ENCODE data around the gene PPM1G. TPM values are rescaled to one million over a fixed set of nuclear protein-coding genes. Genes with fewer than 3 reads are reported as not detected.

The PPM1G gene, protein sequence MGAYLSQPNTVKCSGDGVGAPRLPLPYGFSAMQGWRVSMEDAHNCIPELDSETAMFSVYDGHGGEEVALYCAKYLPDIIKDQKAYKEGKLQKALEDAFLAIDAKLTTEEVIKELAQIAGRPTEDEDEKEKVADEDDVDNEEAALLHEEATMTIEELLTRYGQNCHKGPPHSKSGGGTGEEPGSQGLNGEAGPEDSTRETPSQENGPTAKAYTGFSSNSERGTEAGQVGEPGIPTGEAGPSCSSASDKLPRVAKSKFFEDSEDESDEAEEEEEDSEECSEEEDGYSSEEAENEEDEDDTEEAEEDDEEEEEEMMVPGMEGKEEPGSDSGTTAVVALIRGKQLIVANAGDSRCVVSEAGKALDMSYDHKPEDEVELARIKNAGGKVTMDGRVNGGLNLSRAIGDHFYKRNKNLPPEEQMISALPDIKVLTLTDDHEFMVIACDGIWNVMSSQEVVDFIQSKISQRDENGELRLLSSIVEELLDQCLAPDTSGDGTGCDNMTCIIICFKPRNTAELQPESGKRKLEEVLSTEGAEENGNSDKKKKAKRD
- total RNA-seq: 10 to 100 TPM; 20.9 to 38.4 (median 24.2) TPM
- long read RNA-seq, transcript PPM1G-201 (10 exons, 2,311 nt): major isoform, 10 of 26 reads
- long read RNA-seq, partial matches to known transcripts: 16 of 26 reads
- long read RNA-seq, other reads (novel, unspliced or antisense): 0 of 26 reads

DNA sequence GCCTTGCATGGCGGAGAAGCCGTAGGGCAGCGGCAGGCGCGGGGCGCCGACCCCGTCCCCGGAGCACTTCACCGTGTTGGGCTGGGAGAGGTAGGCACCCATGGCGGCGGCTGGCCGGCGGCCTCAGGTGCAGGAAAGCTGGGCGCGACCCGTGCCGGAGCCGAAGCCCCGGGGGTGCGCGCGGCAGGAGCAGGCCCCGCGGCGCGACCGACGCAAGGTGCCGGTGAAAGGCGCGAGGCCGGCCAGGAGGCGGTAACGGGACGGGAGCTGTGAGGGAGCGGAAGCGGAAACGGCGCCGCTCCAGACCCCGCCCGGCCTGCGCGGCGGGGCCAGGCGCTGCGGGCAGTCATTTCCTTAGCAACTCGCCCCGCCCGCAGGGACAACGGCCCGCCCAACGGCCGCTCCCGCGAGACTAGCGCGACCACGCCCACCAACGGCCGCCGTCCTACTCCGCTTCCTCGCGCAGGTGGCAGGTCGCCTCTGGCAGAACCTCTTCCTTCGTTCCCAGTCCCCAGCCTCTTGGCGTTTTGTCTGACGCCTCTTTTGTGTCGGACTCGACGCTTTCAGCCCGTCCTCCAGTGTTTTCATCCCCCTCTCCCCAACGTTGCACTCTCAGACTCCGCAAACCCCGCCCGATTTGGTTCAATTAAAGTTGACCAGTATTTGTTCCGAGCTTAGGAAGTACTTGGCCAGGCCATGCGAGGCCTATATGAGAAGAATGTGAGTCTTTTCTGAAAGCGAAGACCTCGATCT, at the start of gene PPM1G:
Gene PPM1G, minus strand, starts transcription at position 271 of the 753 bp plus-strand sequence. Its CDS starts 169 bp downstream, at position 102.
- peak; percentile 99 to 100 (median 99) for ATAC-seq
- Histone ChIP-seq H3K4me3 (peak within 1 kb of the TSS; percentile 95 to 100 (median 98)), H3K27me3 (no peaks in the 10 kb centered on the region), H3K4me1 (peaks cover 0 to 20% (median 3%) of the 10 kb centered on the region in 4 donors), H3K9me3 (no peaks in the 10 kb centered on the region), H3K27ac (peak within 1 kb of the TSS; percentile 36 to 80 (median 62)), H3K36me3 (no peaks in the 10 kb centered on the region)
- intact Hi-C loops (cut with DNase I): no loop called here
- under 1% methylated on average over 26 of the region's 82 CpGs for WGBS (ENCODE audit: insufficient coverage, low coverage, low lambda C conversion rate, missing lambda C conversion rate)
- DNase-seq: peak; percentile 98
- TF ChIP-seq POLR2A (IDR thresholded peaks at IDR 0.05): peak; percentile 60
- TF ChIP-seq, protein P1, sequence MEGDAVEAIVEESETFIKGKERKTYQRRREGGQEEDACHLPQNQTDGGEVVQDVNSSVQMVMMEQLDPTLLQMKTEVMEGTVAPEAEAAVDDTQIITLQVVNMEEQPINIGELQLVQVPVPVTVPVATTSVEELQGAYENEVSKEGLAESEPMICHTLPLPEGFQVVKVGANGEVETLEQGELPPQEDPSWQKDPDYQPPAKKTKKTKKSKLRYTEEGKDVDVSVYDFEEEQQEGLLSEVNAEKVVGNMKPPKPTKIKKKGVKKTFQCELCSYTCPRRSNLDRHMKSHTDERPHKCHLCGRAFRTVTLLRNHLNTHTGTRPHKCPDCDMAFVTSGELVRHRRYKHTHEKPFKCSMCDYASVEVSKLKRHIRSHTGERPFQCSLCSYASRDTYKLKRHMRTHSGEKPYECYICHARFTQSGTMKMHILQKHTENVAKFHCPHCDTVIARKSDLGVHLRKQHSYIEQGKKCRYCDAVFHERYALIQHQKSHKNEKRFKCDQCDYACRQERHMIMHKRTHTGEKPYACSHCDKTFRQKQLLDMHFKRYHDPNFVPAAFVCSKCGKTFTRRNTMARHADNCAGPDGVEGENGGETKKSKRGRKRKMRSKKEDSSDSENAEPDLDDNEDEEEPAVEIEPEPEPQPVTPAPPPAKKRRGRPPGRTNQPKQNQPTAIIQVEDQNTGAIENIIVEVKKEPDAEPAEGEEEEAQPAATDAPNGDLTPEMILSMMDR (IDR thresholded peaks at IDR 0.05): no peak

DNA sequence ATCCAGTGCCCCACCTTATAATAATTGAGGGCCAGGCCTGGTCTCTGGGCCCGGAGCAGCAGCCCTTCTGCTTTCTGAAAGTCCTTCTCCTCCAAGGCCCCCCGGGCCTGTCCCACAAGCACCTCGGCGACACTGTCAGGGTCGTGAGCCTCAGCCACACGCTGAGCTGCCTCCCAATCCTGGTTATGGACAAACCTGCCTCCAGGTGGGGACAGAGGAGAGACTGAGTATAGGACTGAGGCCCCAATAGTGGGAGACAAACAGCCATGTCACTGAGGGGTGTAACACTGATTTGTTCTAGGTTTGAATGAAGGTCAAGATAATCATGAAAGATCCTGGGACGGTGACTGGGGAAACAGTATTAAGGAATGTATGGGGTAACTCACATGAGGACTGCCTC, 44.6 kb upstream of the PPM1G start:
- Histone ChIP-seq H3K4me3 (no peak overlapping the region), H3K36me3 (peaks cover 0 to 17% (median 0%) of the 10 kb centered on the region in 4 donors), H3K9me3 (no peaks in the 10 kb centered on the region), H3K4me1 (no peaks in the 10 kb centered on the region), H3K27ac (no peak overlapping the region), H3K27me3 (no peaks in the 10 kb centered on the region)
- intact Hi-C loops (cut with DNase I): no loop called here
- no peak for DNase-seq
- 97% methylated on average over 6 of the region's 7 CpGs for WGBS (ENCODE audit: insufficient coverage, low coverage, low lambda C conversion rate, missing lambda C conversion rate)
- no peak for ATAC-seq
- TF ChIP-seq, protein P1 (IDR thresholded peaks at IDR 0.05): no peak
- TF ChIP-seq POLR2A (IDR thresholded peaks at IDR 0.05): no peak

DNA sequence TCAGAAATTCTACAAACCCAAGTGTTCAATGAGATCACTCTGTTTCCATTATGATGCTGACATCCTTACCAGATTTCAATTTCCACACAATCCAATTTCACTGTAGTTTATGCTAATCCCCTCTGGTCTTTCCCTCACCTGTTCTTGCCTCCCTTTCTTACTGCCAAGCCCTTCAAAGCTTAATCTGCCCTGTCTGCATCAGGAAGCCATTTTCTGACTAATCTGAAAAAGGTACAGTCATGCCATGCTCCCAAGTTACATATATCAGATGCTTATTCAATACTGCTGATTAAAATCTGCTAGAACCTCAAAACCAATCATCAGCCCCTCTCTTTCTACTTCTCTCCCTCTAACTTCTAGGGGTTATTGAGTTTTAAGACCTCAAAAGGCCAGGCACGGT, 41.7 kb upstream of the PPM1G start:
- Histone ChIP-seq H3K4me1 (no peaks in the 10 kb centered on the region), H3K27me3 (no peaks in the 10 kb centered on the region), H3K9me3 (no peaks in the 10 kb centered on the region), H3K4me3 (no peak overlapping the region), H3K27ac (no peak overlapping the region), H3K36me3 (peaks cover 0 to 18% (median 0%) of the 10 kb centered on the region in 4 donors)
- ATAC-seq: no peak
- TF ChIP-seq, protein P1 (IDR thresholded peaks at IDR 0.05): no peak
- no peak for TF ChIP-seq POLR2A (IDR thresholded peaks at IDR 0.05)
- 86% methylated on average over 1 of the region's 1 CpG for WGBS (ENCODE audit: insufficient coverage, low coverage, low lambda C conversion rate, missing lambda C conversion rate)
- no peak for DNase-seq
- intact Hi-C loops (cut with DNase I): no loop called here

DNA sequence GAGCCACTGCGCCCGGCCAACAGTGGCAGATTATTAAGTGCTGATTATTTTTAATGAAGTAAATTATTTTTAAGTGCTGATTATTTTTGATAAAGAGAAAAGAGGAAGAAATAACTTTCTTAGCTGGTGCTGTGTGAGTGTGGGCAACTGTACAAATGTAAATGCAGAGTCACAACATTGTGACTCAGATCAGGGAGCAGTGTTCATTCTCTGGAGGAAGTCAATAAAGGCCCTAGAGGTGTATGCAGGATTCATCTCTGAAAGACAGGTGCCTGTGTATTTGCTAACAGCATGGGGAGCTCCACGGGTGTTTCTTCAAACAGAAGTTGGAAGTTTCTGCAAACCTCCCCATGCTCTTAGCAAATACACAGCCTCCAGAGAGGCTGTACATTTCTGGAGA, 39.0 kb upstream of the PPM1G start:
- Histone ChIP-seq H3K4me1 (no peaks in the 10 kb centered on the region), H3K27ac (no peak overlapping the region), H3K4me3 (no peak overlapping the region), H3K27me3 (no peaks in the 10 kb centered on the region), H3K36me3 (peaks cover 0 to 9% (median 0%) of the 10 kb centered on the region in 4 donors), H3K9me3 (no peaks in the 10 kb centered on the region)
- 64% methylated on average over 3 of the region's 3 CpGs for WGBS (ENCODE audit: insufficient coverage, low coverage, low lambda C conversion rate, missing lambda C conversion rate)
- intact Hi-C loops (cut with DNase I): no loop called here
- no peak for DNase-seq
- ATAC-seq: no peak
- no peak for TF ChIP-seq POLR2A (IDR thresholded peaks at IDR 0.05)
- TF ChIP-seq, protein P1 (IDR thresholded peaks at IDR 0.05): no peak
